HepG2 (cell line): Measurements from ENCODE around the gene RPS28. TPM values are rescaled to one million over a fixed set of nuclear protein-coding genes. Genes with fewer than 3 reads are reported as not detected.

Experiments
- BCL6 ChIP-seq: IDR thresholded peaks from 2 replicates; pipeline ENCODE4 v1.6.1; 2016; ENCODE audit warnings: missing genetic modification reagents, missing compliant biosample characterization
- CEBPG ChIP-seq: IDR thresholded peaks from 2 replicates; pipeline ENCODE4 v1.6.1; 2016
- DNMT1 ChIP-seq: sonication (generic); formaldehyde crosslinking; IDR thresholded peaks from 2 replicates; pipeline ENCODE4 v1.5.1; 2020; ENCODE audit warnings: mild to moderate bottlenecking, missing genetic modification reagents
- KDM5B ChIP-seq: sonication (generic); formaldehyde crosslinking; IDR thresholded peaks from 2 replicates; pipeline ENCODE4 v1.4.0; 2020; ENCODE audit warnings: missing genetic modification reagents, mild to moderate bottlenecking, borderline replicate concordance
- KLF11 ChIP-seq: IDR thresholded peaks from 2 replicates; pipeline ENCODE4 v1.6.1; 2016; ENCODE audit warnings: missing compliant biosample characterization
- MED1 ChIP-seq: sonication (generic); formaldehyde crosslinking; IDR thresholded peaks from 2 replicates; pipeline ENCODE4 v1.4.0; 2020; ENCODE audit warnings: missing genetic modification reagents
- PAF1 ChIP-seq: IDR thresholded peaks from 2 replicates; pipeline ENCODE4 v1.6.1; 2016; ENCODE audit warnings: missing genetic modification reagents, missing compliant biosample characterization
- POGK ChIP-seq: sonication (generic); formaldehyde crosslinking; conservative IDR thresholded peaks from 2 replicates; pipeline ENCODE4 v1.8.0; 2022; ENCODE audit warnings: mild to moderate bottlenecking, moderate library complexity, missing genetic modification reagents
- RFXANK ChIP-seq: IDR thresholded peaks from 2 replicates; pipeline ENCODE4 v1.6.1; 2016
- ZBTB20 ChIP-seq: sonication (generic); formaldehyde crosslinking; IDR thresholded peaks from 2 replicates; pipeline ENCODE4 v1.8.1; 2023; ENCODE audit warnings: missing genetic modification reagents, low read depth, mild to moderate bottlenecking, borderline replicate concordance
- ZNF256 ChIP-seq: sonication (generic); formaldehyde crosslinking; conservative IDR thresholded peaks from 2 replicates; pipeline ENCODE4 v1.4.0; 2020; ENCODE audit warnings: missing genetic modification reagents
- ZNF646 ChIP-seq: sonication (generic); formaldehyde crosslinking; IDR thresholded peaks from 2 replicates; pipeline ENCODE4 v1.9.0; 2021; ENCODE audit warnings: mild to moderate bottlenecking, missing genetic modification reagents
- ZNF678 ChIP-seq: sonication (generic); formaldehyde crosslinking; IDR thresholded peaks from 2 replicates; pipeline ENCODE4 v1.4.0; 2020; ENCODE audit warnings: mild to moderate bottlenecking, missing genetic modification reagents
- ZNF687 ChIP-seq: sonication (generic); formaldehyde crosslinking; IDR thresholded peaks from 2 replicates; pipeline ENCODE4 v1.5.1; 2020; ENCODE audit warnings: mild to moderate bottlenecking, missing genetic modification reagents, moderate library complexity
- polyA plus RNA-seq, 8 experiments: library from polyadenylated mRNA; depleted of rRNA in 3 of 8; stranded (reverse) in 7 of 8; unstranded in 1 of 8; fragments of >200 nt; fragmentation: Illumina TruSeq in 4 of 8; extraction: Trizol in 4 of 8; gene quantifications; 2 replicates each; pipeline versions ENCODE4 v1.2.1 to v1.2.3, GENCODE V29; 2011 to 2016; ENCODE audit warnings: low read depth in 4 of 8, missing spikeins in 1 of 8, mixed read lengths in 1 of 8; ENCODE audit not compliant: insufficient read depth in 1 of 8
- total RNA-seq, 5 experiments: library from RNA; depleted of rRNA; stranded (reverse); fragments of >200 nt; fragmentation: Illumina TruSeq; extraction: Trizol; gene quantifications; 2 replicates each; pipeline ENCODE4 v1.2.3, GENCODE V29; 2016; ENCODE audit warnings: low read depth in 1 of 5
- TF ChIP-seq, protein P1 (sequence below): sonication (generic); formaldehyde crosslinking; IDR thresholded peaks from 2 replicates; pipeline ENCODE4 v1.5.1; 2020; ENCODE audit warnings: mild to moderate bottlenecking, moderate library complexity, missing genetic modification reagents

Gene RPS28
- total and polyA plus RNA-seq, 2 of the 13 experiments (the other 11 are each of a cell fraction or from before 2014, with no cell fraction given) = 281 to 545 TPM

DNA sequence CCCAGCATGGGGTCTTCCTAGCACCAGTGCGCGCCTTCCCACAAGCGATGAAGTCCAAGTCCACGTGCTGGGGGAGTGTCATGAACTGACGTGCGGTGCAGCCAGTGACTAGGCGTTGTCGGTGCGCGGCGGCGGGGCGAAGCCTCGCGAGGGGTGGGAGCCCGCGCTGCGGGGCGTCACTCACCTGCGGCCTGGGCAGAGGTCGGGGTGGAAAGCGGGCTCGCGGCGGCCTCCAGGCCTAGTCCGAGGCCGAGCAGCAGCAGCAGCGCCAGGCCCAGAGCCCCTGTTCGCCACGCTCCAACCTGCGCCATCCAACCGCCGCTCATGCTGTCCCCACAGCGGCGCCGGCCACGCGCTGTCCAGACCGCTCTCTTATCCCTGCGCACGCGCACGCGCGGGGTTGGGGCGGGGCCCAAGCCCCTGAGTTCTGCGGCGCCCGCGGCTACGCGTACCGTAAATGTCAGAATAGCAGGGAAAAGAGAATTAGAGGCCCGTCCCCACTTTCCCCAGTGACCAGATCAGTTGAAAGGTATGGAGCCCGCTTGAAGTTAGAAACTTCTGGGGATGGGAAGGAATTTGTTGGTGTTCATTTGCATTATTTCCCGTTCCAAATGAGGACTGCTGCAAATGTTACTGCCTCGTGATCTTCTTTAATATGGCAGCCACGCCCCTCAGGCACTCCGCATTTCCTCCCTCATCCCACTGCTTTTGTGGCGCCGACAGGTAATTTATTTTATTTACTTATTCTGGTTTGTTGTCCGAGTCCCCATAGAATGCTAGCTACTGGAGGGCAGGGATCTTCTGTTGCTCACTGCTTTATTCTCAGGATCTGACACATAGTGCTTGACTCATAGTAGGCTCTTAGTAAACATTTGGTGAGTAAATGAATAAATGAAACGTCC is 13.1 kb upstream of the RPS28 start, which contains the start of gene CD320 (continued):
- TF ChIP-seq, protein P1, sequence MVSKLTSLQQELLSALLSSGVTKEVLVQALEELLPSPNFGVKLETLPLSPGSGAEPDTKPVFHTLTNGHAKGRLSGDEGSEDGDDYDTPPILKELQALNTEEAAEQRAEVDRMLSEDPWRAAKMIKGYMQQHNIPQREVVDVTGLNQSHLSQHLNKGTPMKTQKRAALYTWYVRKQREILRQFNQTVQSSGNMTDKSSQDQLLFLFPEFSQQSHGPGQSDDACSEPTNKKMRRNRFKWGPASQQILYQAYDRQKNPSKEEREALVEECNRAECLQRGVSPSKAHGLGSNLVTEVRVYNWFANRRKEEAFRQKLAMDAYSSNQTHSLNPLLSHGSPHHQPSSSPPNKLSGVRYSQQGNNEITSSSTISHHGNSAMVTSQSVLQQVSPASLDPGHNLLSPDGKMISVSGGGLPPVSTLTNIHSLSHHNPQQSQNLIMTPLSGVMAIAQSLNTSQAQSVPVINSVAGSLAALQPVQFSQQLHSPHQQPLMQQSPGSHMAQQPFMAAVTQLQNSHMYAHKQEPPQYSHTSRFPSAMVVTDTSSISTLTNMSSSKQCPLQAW (CRISPR knock-in tag) = peak; percentile 24; the same call in 1 of the 2 replicates
- no peak for TF ChIP-seq DNMT1 (CRISPR knock-in tag)
- no peak for TF ChIP-seq RFXANK (CRISPR knock-in tag)
- peak; percentile 100 for TF ChIP-seq ZNF687 (CRISPR knock-in tag)
- peak; percentile 85 for TF ChIP-seq MED1
- TF ChIP-seq KDM5B (CRISPR knock-in tag) = peak; percentile 99
- TF ChIP-seq CEBPG (CRISPR knock-in tag) = no peak
- TF ChIP-seq PAF1 = peak; percentile 44; the same call in 1 of the 2 replicates
- TF ChIP-seq ZNF646 = no peak
- peak; percentile 34; the same call in 1 of the 2 replicates for TF ChIP-seq BCL6 (CRISPR knock-in tag)
- peak; percentile 98 for TF ChIP-seq POGK (CRISPR knock-in tag)
- TF ChIP-seq ZBTB20 (CRISPR knock-in tag) = peak; percentile 90
- no peak for TF ChIP-seq KLF11 (CRISPR knock-in tag)
- TF ChIP-seq ZNF678 (CRISPR knock-in tag) = peak; percentile 87; the same call in 1 of the 2 replicates
- peak; percentile 68; the same call in 1 of the 2 replicates for TF ChIP-seq ZNF256 (CRISPR knock-in tag)
